Stimulated activated naive B cell treated with anti-CD40 and anti-IgM and Interleukin-4, amounts not matched to agents 10 μg/mL and 1 μg/mL and 100 μg/mL, for 72 hours (primary cell): ENCODE results near the gene TNNT1.
"Not testable (repeated sequence)": the region's sequence is repeated elsewhere in the genome, so short reads cannot be mapped to it uniquely, and the experiment has no call there.

ENCODE experiments used
- ATAC-seq, 2 donors: fragments of 150-1000 bp; cut with Tn5 transposase; replicated peaks; 2 replicates each; pipeline ENCODE4 v1.10.0; 2021; ENCODE audit warnings: moderate library complexity in 1 of 2
- DNase-seq: peaks from one replicate; pipeline ENCODE4 v3.0.0; 2021
- H3K27ac Mint-ChIP-seq: one replicate; pipeline ENCODE4 v1.8.0; 2022; ENCODE audit warnings: mild to moderate bottlenecking, mixed read lengths
- H3K27me3 Mint-ChIP-seq, 2 donors: one replicate each; pipeline ENCODE4 v1.8.0; 2022; ENCODE audit warnings: mixed read lengths in 2 of 2
- H3K36me3 Mint-ChIP-seq, 2 donors: one replicate each; pipeline ENCODE4 v1.8.0; 2022; ENCODE audit warnings: mixed read lengths in 2 of 2, mild to moderate bottlenecking in 1 of 2
- H3K4me1 Mint-ChIP-seq, 2 donors: one replicate each; pipeline ENCODE4 v1.8.0; 2022; ENCODE audit warnings: mixed read lengths in 2 of 2, mild to moderate bottlenecking in 1 of 2
- H3K4me3 Mint-ChIP-seq, 2 donors: one replicate each; pipeline ENCODE4 v1.8.0; 2022; ENCODE audit warnings: mild to moderate bottlenecking in 2 of 2, mixed read lengths in 2 of 2, moderate library complexity in 1 of 2
- H3K9me3 Mint-ChIP-seq, 2 donors: one replicate each; pipeline ENCODE4 v1.8.0; 2022; ENCODE audit warnings: mixed read lengths in 2 of 2, mild to moderate bottlenecking in 1 of 2

Gene TNNT1

GRCh38 chr19:55114566-55115145 lies 34.4 kb downstream of the TNNT1 start:
- Mint-ChIP-seq H3K4me1 (peaks cover 33 to 54% of the 10 kb centered on the region in 2 donors), H3K36me3 (peaks cover 18 to 26% of the 10 kb centered on the region in 2 donors), H3K9me3 (no peaks in the 10 kb centered on the region), H3K4me3 (peak overlapping the region; percentile 56 to 60), H3K27me3 (no peaks in the 10 kb centered on the region), H3K27ac (no peak overlapping the region)
- no peak for DNase-seq
- ATAC-seq, result no peak

- H3K36me3 Mint-ChIP-seq, result peaks cover 26 to 35% of the 10 kb centered on the region in 2 donors
Observed at GRCh38 chr19:55113570-55114039, 35.4 kb downstream of the TNNT1 start.

GRCh38 chr19:55112777-55113569 lies 36.0 kb downstream of the TNNT1 start:
- DNase-seq, result no peak
- Mint-ChIP-seq H3K9me3 (no peaks in the 10 kb centered on the region), H3K36me3 (peaks cover 29 to 41% of the 10 kb centered on the region in 2 donors), H3K4me3 (no peak overlapping the region), H3K4me1 (peaks cover 34 to 50% of the 10 kb centered on the region in 2 donors), H3K27me3 (no peaks in the 10 kb centered on the region), H3K27ac (no peak overlapping the region)
- ATAC-seq, result no peak

More at GRCh38 chr19:55113570-55114039, 35.4 kb downstream of the TNNT1 start:
- Mint-ChIP-seq H3K27ac (no peak overlapping the region), H3K4me3 (no peak overlapping the region), H3K9me3 (no peaks in the 10 kb centered on the region), H3K27me3 (no peaks in the 10 kb centered on the region), H3K4me1 (peaks cover 33 to 54% of the 10 kb centered on the region in 2 donors)
- no peak for ATAC-seq
- no peak for DNase-seq

GRCh38 chr19:55112246-55112776 lies 36.7 kb downstream of the TNNT1 start:
- no peak overlapping the region for H3K27ac Mint-ChIP-seq
- ATAC-seq (no peak), DNase-seq (no peak)
- peaks cover 32 to 44% of the 10 kb centered on the region in 2 donors for H3K4me1 Mint-ChIP-seq
- no peaks in the 10 kb centered on the region for H3K27me3 Mint-ChIP-seq
- H3K9me3 Mint-ChIP-seq, result no peaks in the 10 kb centered on the region
- H3K36me3 Mint-ChIP-seq, result peaks cover 29 to 39% of the 10 kb centered on the region in 2 donors
- no peak overlapping the region for H3K4me3 Mint-ChIP-seq

- no peaks in the 10 kb centered on the region for H3K27me3 Mint-ChIP-seq
- no peak overlapping the region for H3K4me3 Mint-ChIP-seq
- no peak overlapping the region for H3K27ac Mint-ChIP-seq
- no peaks in the 10 kb centered on the region for H3K9me3 Mint-ChIP-seq
- peaks cover 30 to 42% of the 10 kb centered on the region in 2 donors for H3K36me3 Mint-ChIP-seq
- H3K4me1 Mint-ChIP-seq, result peaks cover 30 to 44% of the 10 kb centered on the region in 2 donors
- ATAC-seq, result no peak
- no peak for DNase-seq
Observed at GRCh38 chr19:55111238-55111831, 37.7 kb downstream of the TNNT1 start.

GRCh38 chr19:55109527-55110291 lies 39.3 kb downstream of the TNNT1 start:
- Mint-ChIP-seq H3K27ac (no peak overlapping the region), H3K9me3 (no peaks in the 10 kb centered on the region), H3K27me3 (no peaks in the 10 kb centered on the region), H3K4me1 (peaks cover 20 to 29% of the 10 kb centered on the region in 2 donors), H3K4me3 (no peak overlapping the region), H3K36me3 (peaks cover 28 to 47% of the 10 kb centered on the region in 2 donors)
- ATAC-seq (no peak), DNase-seq (no peak)

- H3K4me3 Mint-ChIP-seq, DNase-seq, H3K9me3 Mint-ChIP-seq, H3K27ac Mint-ChIP-seq, H3K27me3 Mint-ChIP-seq, ATAC-seq: not testable (repeated sequence)
- H3K4me1 Mint-ChIP-seq, result peaks cover 10 to 13% of the 10 kb centered on the region in 2 donors
- H3K36me3 Mint-ChIP-seq, result peaks cover 42 to 58% of the 10 kb centered on the region in 2 donors
Observed at GRCh38 chr19:55107252-55107651, 41.8 kb downstream of the TNNT1 start.

GRCh38 chr19:55106591-55106990 lies 42.4 kb downstream of the TNNT1 start:
- Mint-ChIP-seq H3K4me3 (no peak overlapping the region), H3K4me1 (peaks cover 12 to 13% of the 10 kb centered on the region in 2 donors), H3K36me3 (peaks cover 45 to 64% of the 10 kb centered on the region in 2 donors), H3K27ac (no peak overlapping the region), H3K9me3 (no peaks in the 10 kb centered on the region), H3K27me3 (no peaks in the 10 kb centered on the region)
- DNase-seq (no peak), ATAC-seq (no peak)

- Mint-ChIP-seq H3K4me3 (no peak overlapping the region), H3K9me3 (no peaks in the 10 kb centered on the region), H3K27me3 (no peaks in the 10 kb centered on the region), H3K4me1 (peaks cover 6 to 8% of the 10 kb centered on the region in 2 donors), H3K27ac (no peak overlapping the region), H3K36me3 (peaks cover 43 to 63% of the 10 kb centered on the region in 2 donors)
- DNase-seq (no peak), ATAC-seq (no peak)
Observed at GRCh38 chr19:55105237-55105636, 43.8 kb downstream of the TNNT1 start.

- no peak for ATAC-seq
- Mint-ChIP-seq H3K9me3 (no peaks in the 10 kb centered on the region), H3K27me3 (no peaks in the 10 kb centered on the region), H3K27ac (no peak overlapping the region), H3K36me3 (peaks cover 40 to 55% of the 10 kb centered on the region in 2 donors), H3K4me1 (peaks cover 4 to 10% of the 10 kb centered on the region in 2 donors), H3K4me3 (no peak overlapping the region)
- DNase-seq, result no peak
Observed at GRCh38 chr19:55103190-55103589, 45.8 kb downstream of the TNNT1 start.

GRCh38 chr19:55101261-55101660 lies 47.7 kb downstream of the TNNT1 start:
- H3K9me3 Mint-ChIP-seq, result no peaks in the 10 kb centered on the region
- DNase-seq (no peak), ATAC-seq (no peak)
- H3K4me3 Mint-ChIP-seq, result no peak overlapping the region
- H3K27me3 Mint-ChIP-seq, result no peaks in the 10 kb centered on the region
- peaks cover 40 to 60% of the 10 kb centered on the region in 2 donors for H3K36me3 Mint-ChIP-seq
- no peak overlapping the region for H3K27ac Mint-ChIP-seq
- peaks cover 10 to 11% of the 10 kb centered on the region in 2 donors for H3K4me1 Mint-ChIP-seq

- no peaks in the 10 kb centered on the region for H3K9me3 Mint-ChIP-seq
- H3K27ac Mint-ChIP-seq, result no peak overlapping the region
- H3K4me1 Mint-ChIP-seq, result peaks cover 8 to 10% of the 10 kb centered on the region in 2 donors
- no peaks in the 10 kb centered on the region for H3K27me3 Mint-ChIP-seq
- H3K4me3 Mint-ChIP-seq, result no peak overlapping the region
- DNase-seq, result no peak
- peaks cover 42 to 55% of the 10 kb centered on the region in 2 donors for H3K36me3 Mint-ChIP-seq
- no peak for ATAC-seq
Observed at GRCh38 chr19:55099557-55100506, 49.2 kb downstream of the TNNT1 start.
